B cell (primary cell): ENCODE results near the gene FOXN3. TPM values are rescaled to one million over a fixed set of nuclear protein-coding genes. Genes with fewer than 3 reads are reported as not detected.

Experiments
- ATAC-seq: fragments of 200-7000 bp; cut with Tn5 transposase; one replicate; pipeline ENCODE4 v1.10.0; 2021; ENCODE audit warnings: low read depth, mild to moderate bottlenecking, moderate number of reproducible peaks, moderate library complexity
- CTCF ChIA-PET: fragments of 350-600 bp; sonication (Branson Sonifier 250); formaldehyde crosslinking; loops from one replicate; lab custom pipeline; 2021; ENCODE audit warnings: antibody characterized with exemption, inconsistent platforms; lab: Charles Lee
- POLR2A ChIA-PET: fragments of 350-600 bp; sonication (Branson Sonifier 250); formaldehyde crosslinking; loops from one replicate; lab custom pipeline; 2021; ENCODE audit warnings: antibody characterized with exemption; lab: Charles Lee
- DNase-seq: peaks from one replicate; pipeline ENCODE4 v3.0.0; 2013
- H2AFZ ChIP-seq: 2 replicates; pipeline ENCODE4 v1.6.1; 2012; ENCODE audit warnings: mild to moderate bottlenecking, low read depth, low read length; ENCODE audit not compliant: insufficient read depth, poor library complexity, severe bottlenecking
- H3K27ac ChIP-seq, 2 donors: 1 replicate in 1 of 2; 2 replicates in 1 of 2; pipeline ENCODE4 v1.5.1; 2012 to 2013; ENCODE audit warnings: low read length in 2 of 2, mild to moderate bottlenecking in 2 of 2, moderate library complexity in 1 of 2
- H3K27me3 ChIP-seq, 4 experiments: fragments of 200-600 bp in 1 of 4; sonication (generic) in 1 of 4; replicated peaks in 1 of 4; 1 replicate in 2 of 4; 2 replicates in 2 of 4; pipeline versions ENCODE4 v1.6.1 to v1.7.0; 2013 to 2016; ENCODE audit warnings: low read length in 3 of 4, mild to moderate bottlenecking in 2 of 4, mixed read lengths in 1 of 4, moderate library complexity in 1 of 4; ENCODE audit not compliant: insufficient read depth in 4 of 4, control insufficient read depth in 3 of 4; ENCODE audit errors: control extremely low read depth in 1 of 4
- H3K36me3 ChIP-seq, 2 experiments: replicated peaks in 1 of 2; 1 replicate in 1 of 2; 2 replicates in 1 of 2; pipeline versions ENCODE4 v1.6.1 to v1.7.1; 2013; ENCODE audit warnings: low read length in 1 of 2; ENCODE audit not compliant: insufficient read depth in 2 of 2, control insufficient read depth in 1 of 2; ENCODE audit errors: control extremely low read depth in 1 of 2, extremely low read depth in 1 of 2
- H3K4me1 ChIP-seq, 2 donors: fragments of 200-600 bp in 1 of 2; sonication (generic) in 1 of 2; 1 replicate in 1 of 2; 2 replicates in 1 of 2; pipeline versions ENCODE4 v1.5.1 to v1.6.1; 2013 to 2017; ENCODE audit warnings: low read length in 2 of 2; ENCODE audit not compliant: control insufficient read depth in 2 of 2, insufficient read depth in 2 of 2
- H3K4me2 ChIP-seq: replicated peaks from 2 replicates; pipeline ENCODE3; 2012; ENCODE audit warnings: mild to moderate bottlenecking, low read depth, low read length; ENCODE audit not compliant: poor library complexity, severe bottlenecking
- H3K4me3 ChIP-seq, 5 experiments: fragments of 200-600 bp in 1 of 5; sonication (generic) in 1 of 5; 1 replicate in 3 of 5; 2 replicates in 2 of 5; pipeline versions ENCODE4 v1.5.1 to v1.7.0; 2011 to 2016; ENCODE audit warnings: low read length in 4 of 5, mild to moderate bottlenecking in 4 of 5, low read depth in 2 of 5, control low read depth in 1 of 5, moderate library complexity in 1 of 5; ENCODE audit not compliant: insufficient read depth in 1 of 5; ENCODE audit errors: control extremely low read depth in 1 of 5, extremely low read depth in 1 of 5
- H3K79me2 ChIP-seq: fragments of 200-600 bp; sonication (generic); one replicate; pipeline ENCODE4 v1.6.0; 2016; ENCODE audit warnings: low read length; ENCODE audit not compliant: control insufficient read depth, insufficient read depth
- H3K9ac ChIP-seq: fragments of 200-600 bp; sonication (generic); 2 replicates; pipeline ENCODE4 v1.6.1; 2017; ENCODE audit warnings: mild to moderate bottlenecking, low read length, moderate library complexity
- H3K9me3 ChIP-seq, 3 donors: one replicate each; pipeline versions ENCODE4 v1.6.1 to v1.7.1; 2013; ENCODE audit warnings: low read length in 2 of 3; ENCODE audit not compliant: control insufficient read depth in 2 of 3, insufficient read depth in 1 of 3; ENCODE audit errors: control extremely low read depth in 1 of 3
- H4K20me1 ChIP-seq: 2 replicates; pipeline ENCODE4 v1.6.0; 2012; ENCODE audit warnings: mild to moderate bottlenecking, low read length; ENCODE audit not compliant: insufficient read depth, control insufficient read depth, poor library complexity, severe bottlenecking
- H3K27ac Mint-ChIP-seq: one replicate; pipeline ENCODE4 v1.8.0; 2021; ENCODE audit warnings: mixed read lengths
- H3K27me3 Mint-ChIP-seq: one replicate; pipeline ENCODE4 v1.8.0; 2021; ENCODE audit warnings: mixed read lengths
- H3K4me1 Mint-ChIP-seq: one replicate; pipeline ENCODE4 v1.8.0; 2021; ENCODE audit warnings: mixed read lengths
- H3K4me3 Mint-ChIP-seq: one replicate; pipeline ENCODE4 v1.8.0; 2021; ENCODE audit warnings: mixed read lengths
- H3K9me3 Mint-ChIP-seq: one replicate; pipeline ENCODE4 v1.8.0; 2022; ENCODE audit warnings: mixed read lengths; ENCODE audit not compliant: insufficient read depth
- CTCF ChIP-seq: fragments of 200-600 bp; IDR thresholded peaks from one replicate; pipeline ENCODE4 v1.8.0; 2022; ENCODE audit warnings: antibody characterized with exemption, mild to moderate bottlenecking
- EZH2 ChIP-seq: IDR thresholded peaks from 2 replicates; pipeline ENCODE4 v1.6.1; 2012; ENCODE audit warnings: borderline replicate concordance, low read depth, mild to moderate bottlenecking, moderate library complexity, low read length; ENCODE audit not compliant: insufficient read depth, poor library complexity, severe bottlenecking
- WGBS: methylation state at CpG from one replicate; pipeline ENCODE4 v1.1.5; 2013; ENCODE audit warnings: missing lambda C conversion rate; ENCODE audit not compliant: insufficient coverage; 5-methylcytosine and 5-hydroxymethylcytosine counted together
- intact Hi-C: fragments of 100-400 bp; cut with micrococcal nuclease; formaldehyde crosslinking; loops from one replicate; pipeline ENCODE4 v1.10.0; 2022
- polyA plus RNA-seq: library from polyadenylated mRNA; depleted of rRNA; stranded (reverse); fragments of >200 nt; gene quantifications from 2 replicates; pipeline ENCODE4 v1.2.3, GENCODE V29; 2012
- total RNA-seq, 2 donors: library from RNA; stranded (reverse); fragments of 120-200 nt in 1 of 2; gene quantifications; 1 replicate in 1 of 2; 2 replicates in 1 of 2; pipeline versions ENCODE4 v1.2.3 to v1.2.4, GENCODE V29; 2013 to 2022

FOXN3 gene
- total and polyA plus RNA-seq, 2 donors (not counting 1 experiment from before 2014, with no cell fraction given): 80.6 to 98.2 TPM

GRCh38 chr14:89397569-89398230 is 19.3 kb downstream of the FOXN3 start:
- Mint-ChIP-seq H3K4me3 (no peak overlapping the region), H3K27ac (no peak overlapping the region), H3K4me1 (peaks cover 76% of the 10 kb centered on the region), H3K27me3 (no peaks in the 10 kb centered on the region), H3K9me3 (peaks cover 2% of the 10 kb centered on the region)
- H3K79me2 ChIP-seq: peaks cover 98% of the 10 kb centered on the region
- peak overlapping the region; percentile 10 for H3K4me2 ChIP-seq
- ChIA-PET POLR2A (no interaction called here), CTCF (interaction anchor here (0.6 to 1.4 kb wide), 2 partner anchors 185 to 221 kb away, joined by 3 to 4 read pairs; no protein-coding TSS in a partner anchor)
- TF ChIP-seq CTCF (no peak), EZH2 (no peak)
- no peak overlapping the region for H2AFZ ChIP-seq
- peaks cover 24 to 25% of the 10 kb centered on the region in 2 donors for H3K4me1 ChIP-seq
- peaks cover 2% of the 10 kb centered on the region in 2 experiments for H3K36me3 ChIP-seq
- DNase-seq (no peak), ATAC-seq (no peak)
- H4K20me1 ChIP-seq: peaks cover 62% of the 10 kb centered on the region
- WGBS: 89% methylated on average over 3 of the region's 3 CpGs
- no peak overlapping the region for H3K9ac ChIP-seq
- no peaks in the 10 kb centered on the region for H3K27me3 ChIP-seq
- intact Hi-C loops: loop anchor here (2.0 kb wide), 1 partner anchor 13 kb away; no protein-coding TSS in a partner anchor
- no peaks in the 10 kb centered on the region for H3K9me3 ChIP-seq
- H3K4me3 ChIP-seq: no peak overlapping the region
- peak overlapping the region in 1 of 2 donors; percentile 24 for H3K27ac ChIP-seq

- Histone ChIP-seq H3K4me1 (peaks cover 15 to 17% of the 10 kb centered on the region in 2 donors), H3K4me2 (no peak overlapping the region), H3K27ac (no peak overlapping the region), H3K9ac (no peak overlapping the region), H4K20me1 (peaks cover 51% of the 10 kb centered on the region), H3K79me2 (peaks cover 96% of the 10 kb centered on the region), H3K9me3 (no peaks in the 10 kb centered on the region), H3K27me3 (no peaks in the 10 kb centered on the region), H2AFZ (no peak overlapping the region), H3K4me3 (no peak overlapping the region), H3K36me3 (peaks cover 0 to 2% of the 10 kb centered on the region in 2 experiments)
- Mint-ChIP-seq H3K9me3 (peaks cover 2% of the 10 kb centered on the region), H3K4me1 (peaks cover 68% of the 10 kb centered on the region), H3K27me3 (no peaks in the 10 kb centered on the region), H3K4me3 (no peak overlapping the region), H3K27ac (no peak overlapping the region)
- DNase-seq: no peak
- CTCF ChIA-PET: interaction anchor here (1.4 to 2.6 kb wide), 2 partner anchors 57 to 59 kb away, joined by 4 to 8 read pairs; no protein-coding TSS in a partner anchor
- no CpG with 5 or more reads among the region's 4 CpGs for WGBS
- POLR2A ChIA-PET: interaction anchor here (1.1 kb wide), 1 partner anchor 9 kb away, joined by 3 read pairs; no protein-coding TSS in a partner anchor
- TF ChIP-seq EZH2 (no peak), CTCF (no peak)
- ATAC-seq: no peak
- intact Hi-C loops: no loop called here
These were observed 22.1 kb downstream of the FOXN3 start for GRCh38 chr14:89394972-89395371.
